Measurements from ENCODE around the gene PTPRG. TPM values are rescaled to one million over a fixed set of nuclear protein-coding genes. Genes with fewer than 3 reads are reported as not detected.

The PTPRG gene
- total and polyA plus RNA-seq, 2 experiments from 2014 or later, result 24.4 to 131 TPM

DNA sequence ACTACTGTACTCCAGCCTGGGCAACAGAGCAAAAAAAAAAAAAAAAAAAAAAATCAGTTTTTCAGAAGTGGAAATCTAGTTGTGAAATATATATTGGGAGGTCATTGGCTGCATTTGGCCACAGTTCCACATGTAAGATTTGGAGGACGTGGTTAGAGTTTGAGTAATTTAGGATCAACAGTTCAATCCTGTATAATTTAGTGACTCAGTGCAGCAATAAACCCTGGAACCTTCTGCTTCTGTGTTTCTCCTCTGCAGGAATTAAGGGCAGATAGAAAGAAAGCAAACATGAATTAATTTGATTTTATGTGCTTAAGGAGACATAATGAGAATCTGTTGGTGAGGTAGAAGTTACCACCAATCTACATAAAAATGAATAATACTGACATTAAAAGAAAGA is 347.0 kb downstream of the PTPRG start (continued):
- TF ChIP-seq, protein P1, sequence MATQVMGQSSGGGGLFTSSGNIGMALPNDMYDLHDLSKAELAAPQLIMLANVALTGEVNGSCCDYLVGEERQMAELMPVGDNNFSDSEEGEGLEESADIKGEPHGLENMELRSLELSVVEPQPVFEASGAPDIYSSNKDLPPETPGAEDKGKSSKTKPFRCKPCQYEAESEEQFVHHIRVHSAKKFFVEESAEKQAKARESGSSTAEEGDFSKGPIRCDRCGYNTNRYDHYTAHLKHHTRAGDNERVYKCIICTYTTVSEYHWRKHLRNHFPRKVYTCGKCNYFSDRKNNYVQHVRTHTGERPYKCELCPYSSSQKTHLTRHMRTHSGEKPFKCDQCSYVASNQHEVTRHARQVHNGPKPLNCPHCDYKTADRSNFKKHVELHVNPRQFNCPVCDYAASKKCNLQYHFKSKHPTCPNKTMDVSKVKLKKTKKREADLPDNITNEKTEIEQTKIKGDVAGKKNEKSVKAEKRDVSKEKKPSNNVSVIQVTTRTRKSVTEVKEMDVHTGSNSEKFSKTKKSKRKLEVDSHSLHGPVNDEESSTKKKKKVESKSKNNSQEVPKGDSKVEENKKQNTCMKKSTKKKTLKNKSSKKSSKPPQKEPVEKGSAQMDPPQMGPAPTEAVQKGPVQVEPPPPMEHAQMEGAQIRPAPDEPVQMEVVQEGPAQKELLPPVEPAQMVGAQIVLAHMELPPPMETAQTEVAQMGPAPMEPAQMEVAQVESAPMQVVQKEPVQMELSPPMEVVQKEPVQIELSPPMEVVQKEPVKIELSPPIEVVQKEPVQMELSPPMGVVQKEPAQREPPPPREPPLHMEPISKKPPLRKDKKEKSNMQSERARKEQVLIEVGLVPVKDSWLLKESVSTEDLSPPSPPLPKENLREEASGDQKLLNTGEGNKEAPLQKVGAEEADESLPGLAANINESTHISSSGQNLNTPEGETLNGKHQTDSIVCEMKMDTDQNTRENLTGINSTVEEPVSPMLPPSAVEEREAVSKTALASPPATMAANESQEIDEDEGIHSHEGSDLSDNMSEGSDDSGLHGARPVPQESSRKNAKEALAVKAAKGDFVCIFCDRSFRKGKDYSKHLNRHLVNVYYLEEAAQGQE (IDR thresholded peaks at IDR 0.05; ENCODE audit: unreplicated experiment), result no peak
- TF ChIP-seq JUNB (IDR thresholded peaks at IDR 0.05; ENCODE audit: unreplicated experiment) (no peak), ZNF114 (CRISPR knock-in tag; IDR thresholded peaks at IDR 0.05) (no peak), NANOG (IDR thresholded peaks at IDR 0.05; ENCODE audit: borderline replicate concordance) (no peak), POLR2AphosphoS5 (IDR thresholded peaks at IDR 0.05; ENCODE audit: low read depth) (no peak), ZNF331 (CRISPR knock-in tag; IDR thresholded peaks at IDR 0.05; ENCODE audit: low read depth) (no peak), CREB1 (CRISPR knock-in tag; IDR thresholded peaks at IDR 0.05; ENCODE audit: low read depth) (no peak)
- TF ChIP-seq, protein P2, sequence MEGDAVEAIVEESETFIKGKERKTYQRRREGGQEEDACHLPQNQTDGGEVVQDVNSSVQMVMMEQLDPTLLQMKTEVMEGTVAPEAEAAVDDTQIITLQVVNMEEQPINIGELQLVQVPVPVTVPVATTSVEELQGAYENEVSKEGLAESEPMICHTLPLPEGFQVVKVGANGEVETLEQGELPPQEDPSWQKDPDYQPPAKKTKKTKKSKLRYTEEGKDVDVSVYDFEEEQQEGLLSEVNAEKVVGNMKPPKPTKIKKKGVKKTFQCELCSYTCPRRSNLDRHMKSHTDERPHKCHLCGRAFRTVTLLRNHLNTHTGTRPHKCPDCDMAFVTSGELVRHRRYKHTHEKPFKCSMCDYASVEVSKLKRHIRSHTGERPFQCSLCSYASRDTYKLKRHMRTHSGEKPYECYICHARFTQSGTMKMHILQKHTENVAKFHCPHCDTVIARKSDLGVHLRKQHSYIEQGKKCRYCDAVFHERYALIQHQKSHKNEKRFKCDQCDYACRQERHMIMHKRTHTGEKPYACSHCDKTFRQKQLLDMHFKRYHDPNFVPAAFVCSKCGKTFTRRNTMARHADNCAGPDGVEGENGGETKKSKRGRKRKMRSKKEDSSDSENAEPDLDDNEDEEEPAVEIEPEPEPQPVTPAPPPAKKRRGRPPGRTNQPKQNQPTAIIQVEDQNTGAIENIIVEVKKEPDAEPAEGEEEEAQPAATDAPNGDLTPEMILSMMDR (conservative IDR thresholded peaks at IDR 0.05; ENCODE audit: low read depth in 2 of 2), result no peak

DNA sequence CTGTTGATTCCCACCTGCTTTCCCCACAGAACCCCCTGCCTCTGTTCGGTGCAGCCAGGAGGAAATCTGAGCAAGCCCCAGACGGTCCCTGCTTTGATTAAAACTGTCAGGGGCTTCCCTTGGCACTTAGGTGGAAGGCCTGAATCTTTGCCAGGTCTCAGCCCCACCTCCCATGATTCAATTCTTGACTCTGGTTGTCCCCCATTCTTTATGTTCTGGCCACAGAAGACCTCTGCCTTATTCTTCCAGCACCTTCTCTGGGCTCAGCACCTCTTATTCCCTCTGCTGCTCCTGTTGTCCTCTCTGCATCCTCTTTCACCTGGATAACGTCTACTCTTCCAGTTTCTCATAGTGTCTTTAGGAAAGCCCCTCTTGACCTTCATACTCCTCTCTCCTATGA is 349.4 kb downstream of the PTPRG start:
- Histone ChIP-seq H3K4me3 (no peak overlapping the region), H3K79me2 (replicated peaks; ENCODE audit: insufficient read depth) (peaks cover 71% of the 10 kb centered on the region), H3K9me2 (ENCODE audit: insufficient read depth) (no peaks in the 10 kb centered on the region), H3K27me3 (ENCODE audit: insufficient read depth) (no peaks in the 10 kb centered on the region), H3K4me1 (ENCODE audit: insufficient read depth) (peaks cover 56% of the 10 kb centered on the region), H3K4me2 (no peak overlapping the region), H3K36me3 (ENCODE audit: insufficient read depth) (no peaks in the 10 kb centered on the region), H3F3A (replicated peaks; ENCODE audit: low read depth) (no peaks in the 10 kb centered on the region), H2AFZ (no peak overlapping the region), H4K20me1 (replicated peaks; ENCODE audit: insufficient read depth) (0 out of 2 replicates have a peak, but pooled peaks cover 8% of the 10 kb centered on the region), H3K27ac (ENCODE audit: low read depth) (no peak overlapping the region; the same call in 1 of the 2 replicates)
- no peak for DNase-seq (ENCODE audit: low spot score)
- Mint-ChIP-seq H3K27ac (peak overlapping the region; percentile 2; the same call in 1 of the 2 replicates), H3K4me3 (no peak overlapping the region; the same call in 2 of the 3 replicates), H3K27me3 (ENCODE audit: insufficient read depth, low read depth, poor library complexity) (peaks cover 9% of the 10 kb centered on the region), H3K36me3 (ENCODE audit: low read depth) (no peaks in the 10 kb centered on the region), H3K4me1 (peaks cover 65% of the 10 kb centered on the region), H3K9me3 (no peaks in the 10 kb centered on the region)
- no peak for ATAC-seq
- TF ChIP-seq ZNF331 (CRISPR knock-in tag; IDR thresholded peaks at IDR 0.05; ENCODE audit: low read depth), result no peak

DNA sequence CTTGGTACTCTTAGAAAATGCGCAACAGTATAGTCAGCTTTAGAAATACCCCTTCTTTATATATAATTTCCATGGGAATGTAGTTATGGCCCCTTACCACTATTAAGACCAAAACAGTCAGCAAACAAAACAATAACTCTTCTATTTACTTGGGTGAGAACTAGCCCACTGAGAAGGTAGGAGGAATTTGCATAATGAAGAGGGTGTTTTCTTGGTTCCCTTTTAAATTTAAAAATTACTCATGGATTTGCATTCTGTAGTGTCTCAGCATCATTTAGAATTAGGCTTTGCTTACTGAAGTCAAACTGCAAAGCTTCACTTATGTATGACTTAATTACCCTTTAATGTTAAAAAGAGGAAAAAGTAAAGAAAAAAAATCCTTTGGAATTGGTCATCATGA is 350.8 kb downstream of the PTPRG start:
- DNase-seq (ENCODE audit: low spot score), result no peak
- Histone ChIP-seq H3K4me2 (peak overlapping the region; percentile 42; the same call in 1 of the 2 replicates), H3K9me2 (ENCODE audit: insufficient read depth) (no peaks in the 10 kb centered on the region), H3K27me3 (ENCODE audit: insufficient read depth) (no peaks in the 10 kb centered on the region), H3K79me2 (replicated peaks; ENCODE audit: insufficient read depth) (peaks cover 76% of the 10 kb centered on the region), H4K20me1 (replicated peaks; ENCODE audit: insufficient read depth) (0 out of 2 replicates have a peak, but pooled peaks cover 8% of the 10 kb centered on the region), H3K4me1 (ENCODE audit: insufficient read depth) (peaks cover 62% of the 10 kb centered on the region), H3K27ac (ENCODE audit: low read depth) (no peak overlapping the region), H3K4me3 (no peak overlapping the region), H2AFZ (no peak overlapping the region), H3K36me3 (ENCODE audit: insufficient read depth) (no peaks in the 10 kb centered on the region), H3F3A (replicated peaks; ENCODE audit: low read depth) (no peaks in the 10 kb centered on the region)
- ATAC-seq, result no peak
- Mint-ChIP-seq H3K9me3 (no peaks in the 10 kb centered on the region), H3K36me3 (ENCODE audit: low read depth) (no peaks in the 10 kb centered on the region), H3K4me3 (peak overlapping the region; percentile 6; the same call in 1 of the 3 replicates), H3K27me3 (ENCODE audit: insufficient read depth, low read depth, poor library complexity) (peaks cover 8% of the 10 kb centered on the region), H3K27ac (no peak overlapping the region), H3K4me1 (peaks cover 74% of the 10 kb centered on the region)
- TF ChIP-seq EZH2 (IDR thresholded peaks at IDR 0.05; ENCODE audit: low read depth, unreplicated experiment), result no peak
- TF ChIP-seq, protein P2 (conservative IDR thresholded peaks at IDR 0.05; ENCODE audit: low read depth in 2 of 2), result no peak

Measured in GM23338 (cell line).